ENCODE measurements around the gene LACTB. TPM values are rescaled to one million over a fixed set of nuclear protein-coding genes. Genes with fewer than 3 reads are reported as not detected.

Gene LACTB
- total and polyA plus RNA-seq, 2 of the 4 experiments (the other 2 are of a cell fraction), result 12.9 to 32.7 TPM

- intact Hi-C loops (cut with micrococcal nuclease), result loop anchor here (2.0 kb wide), 1 partner anchor 88 kb away; the partner anchor contains the start of gene APH1B
- 0% methylated on average over 24 of the region's 77 CpGs; no CpG with 5 or more reads in 1 of the 2 experiments for WGBS, 2 experiments (ENCODE audit: extremely low coverage in 2 of 2, insufficient read length in 1 of 2)
- dilution Hi-C loops (cut with HindIII; ENCODE audit: low sequenced_read_pairs, unreplicated experiment), result no loop called here
These were observed 67.5 kb downstream of the LACTB start, which contains the start of gene RAB8B for GRCh38 chr15:63188926-63189871. TSS of gene RAB8B (plus strand) at chr15:63189606. CDS start at chr15:63189625, 19 bp downstream.

More at GRCh38 chr15:63188926-63189871, 67.5 kb downstream of the LACTB start, which contains the start of gene RAB8B:
- Histone ChIP-seq H2AK5ac (ENCODE audit: low read depth, low read length) (peak within 1 kb of the TSS; percentile 96), H3K9me1 (ENCODE audit: insufficient read depth, low read length) (peaks cover 14% of the 10 kb centered on the region), H3K9me3 (ENCODE audit: control insufficient read depth, insufficient read depth, low read length) (no peaks in the 10 kb centered on the region), H2BK20ac (ENCODE audit: low read depth, low read length) (peak within 1 kb of the TSS; percentile 47), H3K56ac (ENCODE audit: extremely low read depth, insufficient read depth, low read length) (peak within 1 kb of the TSS; percentile 69), H4K91ac (ENCODE audit: insufficient read depth, low read depth, low read length) (peak within 1 kb of the TSS; percentile 92), H4K20me1 (ENCODE audit: insufficient read depth, low read length) (peaks cover 12% of the 10 kb centered on the region; the same call in 1 of the 2 replicates), H3K14ac (replicated peaks; ENCODE audit: low read depth, low read length) (peak within 1 kb of the TSS; percentile 97), H2BK15ac (ENCODE audit: low read depth, low read length) (peak within 1 kb of the TSS; percentile 74; the same call in 1 of the 3 replicates), H3K9ac (ENCODE audit: low read depth, low read length) (peak within 1 kb of the TSS; percentile 98), H3K4ac (ENCODE audit: low read depth, low read length) (peak within 1 kb of the TSS; percentile 94), H3K18ac (ENCODE audit: low read depth, low read length) (peak within 1 kb of the TSS; percentile 85), H3K4me3 (ENCODE audit: insufficient read depth, low read depth, low read length) (peak within 1 kb of the TSS; percentile 95), H4K5ac (ENCODE audit: low read depth, low read length) (peak within 1 kb of the TSS; percentile 80), H3K27ac (ENCODE audit: insufficient read depth, low read length) (peak within 1 kb of the TSS; percentile 97), H3K36me3 (ENCODE audit: control insufficient read depth, insufficient read depth, low read length) (no peaks in the 10 kb centered on the region), H2BK5ac (ENCODE audit: low read depth, low read length, poor library complexity, severe bottlenecking) (peak within 1 kb of the TSS; percentile 95), H4K8ac (ENCODE audit: low read depth in 2 of 2, low read length in 2 of 2) (peak within 1 kb of the TSS; percentile 72 to 88), H2AK9ac (replicated peaks; ENCODE audit: low read depth, low read length, poor library complexity) (peak within 1 kb of the TSS; percentile 90), H2BK120ac (ENCODE audit: low read depth, low read length) (peak within 1 kb of the TSS; percentile 75), H2AFZ (replicated peaks; ENCODE audit: low read length, poor library complexity) (peak within 1 kb of the TSS; percentile 97), H3K4me2 (ENCODE audit: low read depth, low read length) (peak within 1 kb of the TSS; percentile 99), H3K27me3 (ENCODE audit: control insufficient read depth, insufficient read depth, low read length) (no peaks in the 10 kb centered on the region), H3K23ac (ENCODE audit: low read depth, low read length) (peak within 1 kb of the TSS; percentile 97), H3K4me1 (ENCODE audit: control insufficient read depth, insufficient read depth, low read length) (peaks cover 10% of the 10 kb centered on the region), H3K79me1 (ENCODE audit: low read depth in 1 of 2, low read length in 2 of 2) (peaks cover 17 to 42% of the 10 kb centered on the region in 2 experiments)
- BruUV-seq (replicated peaks), result no TSS peak
- ATAC-seq (ENCODE audit: low read depth) (peak; percentile 98), DNase-seq (peak; percentile 94)
- POLR2A ChIA-PET (ENCODE audit: unreplicated experiment), result interaction anchor here (0.6 to 1.2 kb wide), 2 partner anchors 32 to 100 kb away, joined by 4 to 8 read pairs; partner anchors contain the start of gene RPS27L
- no peak for TF ChIP-seq MAFK (IDR thresholded peaks at IDR 0.05; ENCODE audit: low read depth, low read length)
- 0 out of 2 replicates have a peak, but pooled peaks have one; percentile 83 for TF ChIP-seq MAZ (IDR thresholded peaks at IDR 0.05; ENCODE audit: borderline replicate concordance, low read depth, low read length)
- TF ChIP-seq POLR2A (IDR thresholded peaks at IDR 0.05; ENCODE audit: low read depth, low read length), result peak; percentile 72
- TF ChIP-seq SMC3 (IDR thresholded peaks at IDR 0.05; ENCODE audit: low read depth, low read length), result 0 out of 2 replicates have a peak, but pooled peaks have one; percentile 10
- no peak for TF ChIP-seq MXI1 (IDR thresholded peaks at IDR 0.05; ENCODE audit: borderline replicate concordance, low read depth, low read length)
- TF ChIP-seq ELK1 (IDR thresholded peaks at IDR 0.05; ENCODE audit: borderline replicate concordance, low read depth, low read length), result no peak
- in situ Hi-C loops (cut with MboI; ENCODE audit: low sequenced_read_pairs), result no loop called here
- CTCF ChIA-PET, result no interaction called here

All from IMR-90 (cell line).